Hepatocyte (in vitro differentiated cells): ENCODE measurements around the gene PTPRQ. TPM values are rescaled to one million over a fixed set of nuclear protein-coding genes. Genes with fewer than 3 reads are reported as not detected.
A peak's percentile ranks its signal among the peaks of the same experiment; 100 is the strongest.

Experiments
- DNase-seq: peaks from one replicate; pipeline ENCODE4 v3.0.0-alpha.2; 2016; ENCODE audit warnings: low spot score
- H2AFZ ChIP-seq: fragments of 200-600 bp; sonication (generic); 2 replicates; pipeline ENCODE4 v1.6.0; 2016; ENCODE audit warnings: antibody characterized with exemption, mild to moderate bottlenecking
- H3K27ac ChIP-seq: fragments of 200-600 bp; sonication (generic); 2 replicates; pipeline ENCODE4 v1.5.1; 2016; ENCODE audit warnings: mild to moderate bottlenecking
- H3K27me3 ChIP-seq: fragments of 200-600 bp; sonication (generic); 2 replicates; pipeline ENCODE4 v1.6.1; 2016
- H3K36me3 ChIP-seq: fragments of 200-600 bp; sonication (generic); replicated peaks from 2 replicates; pipeline ENCODE4 v1.5.1; 2016; ENCODE audit warnings: low read depth; ENCODE audit not compliant: insufficient read depth
- H3K4me1 ChIP-seq: fragments of 200-600 bp; sonication (generic); 2 replicates; pipeline ENCODE4 v1.5.1; 2016; ENCODE audit warnings: mild to moderate bottlenecking, moderate library complexity; ENCODE audit not compliant: insufficient read depth
- H3K4me2 ChIP-seq: fragments of 200-600 bp; sonication (generic); 2 replicates; pipeline ENCODE4 v1.6.0; 2016
- H3K4me3 ChIP-seq: fragments of 200-600 bp; sonication (generic); 2 replicates; pipeline ENCODE4 v1.5.1; 2016; ENCODE audit warnings: mild to moderate bottlenecking
- H3K79me2 ChIP-seq: fragments of 200-600 bp; sonication (generic); 2 replicates; pipeline ENCODE4 v1.6.0; 2017; ENCODE audit warnings: mild to moderate bottlenecking
- H3K9me2 ChIP-seq: fragments of 200-600 bp; sonication (generic); replicated peaks from 2 replicates; pipeline ENCODE4 v1.6.0; 2017; ENCODE audit warnings: mild to moderate bottlenecking; ENCODE audit not compliant: insufficient read depth
- H3K9me3 ChIP-seq: fragments of 200-600 bp; sonication (generic); 2 replicates; pipeline ENCODE4 v1.5.1; 2016; ENCODE audit warnings: low read depth, mild to moderate bottlenecking
- H4K20me1 ChIP-seq: fragments of 200-600 bp; sonication (generic); 2 replicates; pipeline ENCODE4 v1.6.0; 2016; ENCODE audit warnings: mild to moderate bottlenecking; ENCODE audit not compliant: insufficient read depth, poor library complexity, severe bottlenecking
- EZH2 ChIP-seq: fragments of 200-600 bp; sonication (generic); IDR thresholded peaks from 2 replicates; pipeline ENCODE4 v1.6.1; 2016; ENCODE audit warnings: antibody characterized with exemption, mild to moderate bottlenecking, borderline replicate concordance
- EZH2phosphoT487 ChIP-seq: fragments of 200-600 bp; sonication (generic); IDR thresholded peaks from one replicate; pipeline ENCODE4 v1.6.1; 2018; ENCODE audit warnings: antibody characterized with exemption, mild to moderate bottlenecking, low read depth, moderate library complexity; ENCODE audit not compliant: unreplicated experiment, severe bottlenecking
- WGBS: methylation state at CpG from one replicate; pipeline ENCODE4 v1.1.6; 2016; ENCODE audit warnings: low lambda C conversion rate; ENCODE audit errors: missing lambda C conversion rate; 5-methylcytosine and 5-hydroxymethylcytosine counted together
- polyA plus RNA-seq: library from polyadenylated mRNA; unstranded; fragments of >200 nt; fragmentation: Nextera tagmentation; extraction: Ambion mirVana; gene quantifications from 2 replicates; pipeline ENCODE4 v1.2.1, GENCODE V29; 2016
- total RNA-seq: library from RNA; depleted of rRNA; stranded (reverse); fragments of >200 nt; gene quantifications from 2 replicates; pipeline ENCODE4 v1.2.3, GENCODE V29; 2014
- TF ChIP-seq, protein P1 (sequence below): fragments of 200-600 bp; sonication (generic); IDR thresholded peaks from 2 replicates; pipeline ENCODE4 v1.5.1; 2016; ENCODE audit warnings: antibody characterized with exemption, mild to moderate bottlenecking; ENCODE audit not compliant: poor library complexity

The PTPRQ gene
- total and polyA plus RNA-seq, 2 experiments from 2014 or later = 0.03 TPM; not detected in 1

DNA sequence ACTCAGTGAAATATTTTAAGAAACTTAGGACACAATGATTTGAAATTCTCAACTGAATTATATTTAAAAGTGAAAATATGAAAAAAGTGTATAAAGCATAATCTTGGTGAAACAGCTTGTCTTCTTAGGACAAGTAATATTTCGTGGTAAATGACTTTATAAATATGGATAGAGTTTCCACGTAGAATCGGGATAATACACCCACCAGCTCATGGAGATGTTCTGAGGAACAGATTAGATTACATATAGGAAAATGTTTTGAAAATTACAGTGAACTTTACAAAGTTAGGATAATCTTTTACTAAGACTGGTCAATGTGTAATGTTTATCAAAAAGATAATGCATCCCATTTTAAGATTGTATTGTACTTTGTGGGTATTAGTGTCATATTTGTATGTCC lies 237.8 kb downstream of the PTPRQ start:
- no peaks in the 10 kb centered on the region for H3K27me3 ChIP-seq

GRCh38 chr12:80684077-80684495 lies 240.1 kb downstream of the PTPRQ start:
- H3K36me3 ChIP-seq = no peaks in the 10 kb centered on the region
- DNase-seq = peak; percentile 26
- no peaks in the 10 kb centered on the region for H3K4me1 ChIP-seq
- no peak overlapping the region for H3K4me3 ChIP-seq
- no peak overlapping the region for H3K27ac ChIP-seq
- H3K9me2 ChIP-seq = no peaks in the 10 kb centered on the region
- H3K4me2 ChIP-seq = peak overlapping the region; percentile 62
- no peaks in the 10 kb centered on the region for H3K9me3 ChIP-seq
- peak overlapping the region; percentile 28 for H2AFZ ChIP-seq
- no peaks in the 10 kb centered on the region for H3K79me2 ChIP-seq
- TF ChIP-seq EZH2 (no peak), EZH2phosphoT487 (no peak)
- TF ChIP-seq, protein P1, sequence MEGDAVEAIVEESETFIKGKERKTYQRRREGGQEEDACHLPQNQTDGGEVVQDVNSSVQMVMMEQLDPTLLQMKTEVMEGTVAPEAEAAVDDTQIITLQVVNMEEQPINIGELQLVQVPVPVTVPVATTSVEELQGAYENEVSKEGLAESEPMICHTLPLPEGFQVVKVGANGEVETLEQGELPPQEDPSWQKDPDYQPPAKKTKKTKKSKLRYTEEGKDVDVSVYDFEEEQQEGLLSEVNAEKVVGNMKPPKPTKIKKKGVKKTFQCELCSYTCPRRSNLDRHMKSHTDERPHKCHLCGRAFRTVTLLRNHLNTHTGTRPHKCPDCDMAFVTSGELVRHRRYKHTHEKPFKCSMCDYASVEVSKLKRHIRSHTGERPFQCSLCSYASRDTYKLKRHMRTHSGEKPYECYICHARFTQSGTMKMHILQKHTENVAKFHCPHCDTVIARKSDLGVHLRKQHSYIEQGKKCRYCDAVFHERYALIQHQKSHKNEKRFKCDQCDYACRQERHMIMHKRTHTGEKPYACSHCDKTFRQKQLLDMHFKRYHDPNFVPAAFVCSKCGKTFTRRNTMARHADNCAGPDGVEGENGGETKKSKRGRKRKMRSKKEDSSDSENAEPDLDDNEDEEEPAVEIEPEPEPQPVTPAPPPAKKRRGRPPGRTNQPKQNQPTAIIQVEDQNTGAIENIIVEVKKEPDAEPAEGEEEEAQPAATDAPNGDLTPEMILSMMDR = no peak
- WGBS = 24% methylated on average over 7 of the region's 7 CpGs
- H3K27me3 ChIP-seq = no peaks in the 10 kb centered on the region
- no peaks in the 10 kb centered on the region for H4K20me1 ChIP-seq

More for the DNA sequence above, 237.8 kb downstream of the PTPRQ start:
- Histone ChIP-seq H3K36me3 (no peaks in the 10 kb centered on the region), H3K9me3 (no peaks in the 10 kb centered on the region), H3K4me2 (no peak overlapping the region), H4K20me1 (no peaks in the 10 kb centered on the region), H2AFZ (no peak overlapping the region), H3K79me2 (no peaks in the 10 kb centered on the region), H3K4me1 (no peaks in the 10 kb centered on the region), H3K4me3 (no peak overlapping the region), H3K9me2 (no peaks in the 10 kb centered on the region), H3K27ac (no peak overlapping the region)
- TF ChIP-seq, protein P1 = no peak
- TF ChIP-seq EZH2 = no peak
- no peak for TF ChIP-seq EZH2phosphoT487
- WGBS = 82% methylated on average over 3 of the region's 3 CpGs
- no peak for DNase-seq

- no peaks in the 10 kb centered on the region for H3K9me3 ChIP-seq
- TF ChIP-seq EZH2 (no peak), EZH2phosphoT487 (no peak)
- TF ChIP-seq, protein P1 = no peak
- no peak for DNase-seq
- H2AFZ ChIP-seq = no peak overlapping the region
- H3K4me1 ChIP-seq = no peaks in the 10 kb centered on the region
- H4K20me1 ChIP-seq = no peaks in the 10 kb centered on the region
- H3K4me2 ChIP-seq = no peak overlapping the region
- no peaks in the 10 kb centered on the region for H3K36me3 ChIP-seq
- no peaks in the 10 kb centered on the region for H3K27me3 ChIP-seq
- no peak overlapping the region for H3K27ac ChIP-seq
- no peaks in the 10 kb centered on the region for H3K79me2 ChIP-seq
- WGBS = 73% methylated on average over 1 of the region's 1 CpG
- no peak overlapping the region for H3K4me3 ChIP-seq
- no peaks in the 10 kb centered on the region for H3K9me2 ChIP-seq
These were observed 246.1 kb downstream of the PTPRQ start for GRCh38 chr12:80690090-80690489.

DNA sequence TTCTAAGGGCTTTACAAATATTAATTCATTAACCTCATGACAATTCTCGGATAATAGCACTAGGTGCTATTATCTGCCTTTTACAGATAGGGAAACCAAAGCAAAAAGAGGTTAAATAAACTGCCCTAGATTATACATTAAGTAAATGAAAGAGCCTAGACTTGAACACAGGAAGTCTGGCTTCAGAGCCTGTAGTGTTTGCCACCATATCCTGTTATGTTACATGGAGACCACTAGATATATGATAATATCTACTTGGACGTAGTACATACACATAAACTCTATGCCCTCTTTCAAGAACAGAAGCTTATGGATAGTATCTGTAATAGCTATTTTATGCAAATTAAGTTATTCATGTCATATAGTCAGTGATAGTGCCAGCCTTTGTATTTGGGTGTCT lies 246.5 kb downstream of the PTPRQ start:
- WGBS = 76% methylated on average over 2 of the region's 2 CpGs
- no peak overlapping the region for H2AFZ ChIP-seq
- TF ChIP-seq EZH2 (no peak), EZH2phosphoT487 (no peak)
- TF ChIP-seq, protein P1 = no peak
- DNase-seq = no peak
- no peaks in the 10 kb centered on the region for H3K9me2 ChIP-seq
- no peak overlapping the region for H3K4me3 ChIP-seq
- H3K27ac ChIP-seq = no peak overlapping the region
- H3K9me3 ChIP-seq = no peaks in the 10 kb centered on the region
- H3K4me2 ChIP-seq = no peak overlapping the region
- no peaks in the 10 kb centered on the region for H3K27me3 ChIP-seq
- H3K4me1 ChIP-seq = no peaks in the 10 kb centered on the region
- no peaks in the 10 kb centered on the region for H3K36me3 ChIP-seq
- no peaks in the 10 kb centered on the region for H3K79me2 ChIP-seq
- no peaks in the 10 kb centered on the region for H4K20me1 ChIP-seq
